Peyer's patch (tissue), 4 donors: ENCODE data around the gene CRELD1. TPM values are rescaled to one million over a fixed set of nuclear protein-coding genes. Genes with fewer than 3 reads are reported as not detected.

Experiments used
- DNase-seq, 3 donors: peaks; one replicate each; pipeline ENCODE4 v3.0.0-alpha.2; 2017 to 2019
- H3K27ac ChIP-seq, 4 donors: fragments of 200-600 bp; sonication (generic); one replicate each; pipeline ENCODE4 v1.5.1; 2016 to 2019
- H3K27me3 ChIP-seq, 2 donors: fragments of 200-600 bp; sonication (generic); one replicate each; pipeline ENCODE4 v1.5.1; 2019
- H3K36me3 ChIP-seq, 3 donors: fragments of 200-600 bp; sonication (generic); one replicate each; pipeline ENCODE4 v1.5.1; 2016 to 2019
- H3K4me1 ChIP-seq, 4 donors: fragments of 200-600 bp; sonication (generic); one replicate each; pipeline ENCODE4 v1.5.1; 2016 to 2019
- H3K4me3 ChIP-seq, 4 donors: fragments of 200-600 bp; sonication (generic); 1 replicate in 3 of 4; 2 replicates in 1 of 4; pipeline ENCODE4 v1.5.1; 2016 to 2019; ENCODE audit warnings: mild to moderate bottlenecking in 1 of 4
- H3K9me3 ChIP-seq, 4 donors: fragments of 200-600 bp; sonication (generic); one replicate each; pipeline ENCODE4 v1.5.1; 2016 to 2019; ENCODE audit warnings: mild to moderate bottlenecking in 1 of 4
- CTCF ChIP-seq, 6 experiments: fragments of 450-650 bp in 4 of 6; fragments of 200-600 bp in 2 of 6; sonication (generic) in 1 of 6; IDR thresholded peaks; one replicate each; pipeline ENCODE4 v1.5.1; 2017 to 2019; ENCODE audit warnings: antibody characterized with exemption in 6 of 6, mild to moderate bottlenecking in 3 of 6, moderate library complexity in 1 of 6
- POLR2A ChIP-seq, 2 donors: fragments of 450-650 bp; IDR thresholded peaks; one replicate each; pipeline ENCODE4 v1.5.1; 2017; ENCODE audit warnings: antibody characterized with exemption in 2 of 2, mild to moderate bottlenecking in 2 of 2, moderate library complexity in 2 of 2
- total RNA-seq, 4 donors: library from RNA; depleted of rRNA; stranded (reverse); fragments of >200 nt; gene quantifications; one replicate each; pipeline ENCODE4 v1.1.0, GENCODE V29; 2016

The CRELD1 gene
- total RNA-seq, result 10 to 100 TPM; 21.9 to 45.6 (median 34.4) TPM

GRCh38 chr3:9933561-9934234 lies at the start of gene CRELD1:
Gene CRELD1 (plus strand): TSS chr3:9933834. CDS start chr3:9934439, 605 bp downstream.
- peak; percentile 98 to 99 (median 99) for DNase-seq
- peaks cover 0 to 25% (median 0%) of the 10 kb centered on the region in 3 donors for H3K36me3 ChIP-seq
- H3K4me1 ChIP-seq, result peaks cover 0 to 28% (median 9%) of the 10 kb centered on the region in 4 donors

GRCh38 chr3:9884555-9885165 lies 49.0 kb upstream of the CRELD1 start:
- Histone ChIP-seq H3K36me3 (no peaks in the 10 kb centered on the region), H3K9me3 (no peaks in the 10 kb centered on the region), H3K4me3 (no peak overlapping the region), H3K27ac (peak overlapping the region in 3 of 4 donors; percentile 63 to 84 (median 79)), H3K4me1 (peaks cover 0 to 17% (median 0%) of the 10 kb centered on the region in 4 donors), H3K27me3 (no peaks in the 10 kb centered on the region)
- TF ChIP-seq CTCF (IDR thresholded peaks at IDR 0.05) (peak in 3 of 6 experiments; percentile 13 to 42 (median 33)), POLR2A (IDR thresholded peaks at IDR 0.05) (peak in 1 of 2 donors; percentile 58)
- DNase-seq, result peak in 1 of 3 donors; percentile 77

More at GRCh38 chr3:9933561-9934234, at the start of gene CRELD1:
- H3K4me3 ChIP-seq, result peak within 1 kb of the TSS; percentile 74 to 82 (median 79)
- peak; percentile 82 to 93 for TF ChIP-seq POLR2A (IDR thresholded peaks at IDR 0.05)
- no peak for TF ChIP-seq CTCF (IDR thresholded peaks at IDR 0.05)
- peak within 1 kb of the TSS; percentile 90 to 97 (median 92) for H3K27ac ChIP-seq
- no peaks in the 10 kb centered on the region for H3K9me3 ChIP-seq
- no peaks in the 10 kb centered on the region for H3K27me3 ChIP-seq

GRCh38 chr3:9886328-9886727 lies 47.3 kb upstream of the CRELD1 start:
- Histone ChIP-seq H3K36me3 (no peaks in the 10 kb centered on the region), H3K27ac (no peak overlapping the region), H3K4me1 (peaks cover 0 to 21% (median 0%) of the 10 kb centered on the region in 4 donors), H3K4me3 (no peak overlapping the region), H3K9me3 (no peaks in the 10 kb centered on the region), H3K27me3 (no peaks in the 10 kb centered on the region)
- DNase-seq, result no peak
- no peak for TF ChIP-seq CTCF (IDR thresholded peaks at IDR 0.05)
- TF ChIP-seq POLR2A (IDR thresholded peaks at IDR 0.05), result no peak

GRCh38 chr3:9887480-9887879 lies 46.2 kb upstream of the CRELD1 start:
- no peak for DNase-seq
- H3K27ac ChIP-seq, result no peak overlapping the region
- peaks cover 0 to 28% (median 0%) of the 10 kb centered on the region in 4 donors for H3K4me1 ChIP-seq
- no peaks in the 10 kb centered on the region for H3K9me3 ChIP-seq
- H3K27me3 ChIP-seq, result no peaks in the 10 kb centered on the region
- TF ChIP-seq CTCF (IDR thresholded peaks at IDR 0.05), result no peak
- no peak for TF ChIP-seq POLR2A (IDR thresholded peaks at IDR 0.05)
- peaks cover 0 to 2% (median 0%) of the 10 kb centered on the region in 3 donors for H3K36me3 ChIP-seq
- H3K4me3 ChIP-seq, result no peak overlapping the region

GRCh38 chr3:9888540-9888939 lies 45.1 kb upstream of the CRELD1 start:
- TF ChIP-seq POLR2A (IDR thresholded peaks at IDR 0.05) (no peak), CTCF (IDR thresholded peaks at IDR 0.05) (no peak)
- Histone ChIP-seq H3K27ac (no peak overlapping the region), H3K4me1 (peaks cover 0 to 33% (median 0%) of the 10 kb centered on the region in 4 donors), H3K9me3 (no peaks in the 10 kb centered on the region), H3K27me3 (no peaks in the 10 kb centered on the region), H3K4me3 (no peak overlapping the region), H3K36me3 (peaks cover 0 to 12% (median 0%) of the 10 kb centered on the region in 3 donors)
- no peak for DNase-seq
